Measurements from ENCODE around the gene CCM2.

GRCh38 chr7:45088821-45089340 is 88.9 kb downstream of the CCM2 start, which contains the start of gene NACAD:
- TF ChIP-seq CTCF (conservative IDR thresholded peaks at IDR 0.05; ENCODE audit: low read length), result no peak
- no peak for TF ChIP-seq EZH2phosphoT487 (IDR thresholded peaks at IDR 0.05; ENCODE audit: borderline replicate concordance, low read depth, low read length)
